Measurements from ENCODE around the gene LCE2C.
"Not testable (repeated sequence)": the region's sequence is repeated elsewhere in the genome, so short reads cannot be mapped to it uniquely, and the experiment has no call there.

DNA sequence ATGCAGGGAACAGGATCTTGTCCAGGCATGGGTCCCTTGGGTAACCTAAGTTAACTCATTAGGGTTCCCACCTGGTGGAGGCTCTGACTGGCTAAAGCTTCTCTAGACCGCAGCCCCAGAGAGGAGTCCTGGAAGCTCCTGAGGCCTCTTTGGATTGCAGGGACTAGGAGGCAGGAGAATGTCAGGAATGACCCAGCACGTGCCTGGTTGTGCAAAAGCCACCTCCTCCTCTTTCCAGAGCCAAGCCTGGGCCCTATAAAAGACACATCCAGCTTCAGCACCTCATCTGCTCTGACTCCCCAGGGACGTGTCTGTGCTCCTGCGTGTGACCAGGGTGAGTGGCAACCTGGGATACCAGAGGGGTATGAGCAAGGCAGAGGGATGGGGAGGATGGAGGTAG is 10.7 kb downstream of the LCE2C start, which contains the start of gene LCE2B:
- TF ChIP-seq YY1 (IDR thresholded peaks at IDR 0.05; ENCODE audit: insufficient read depth, insufficient read length); ZNF274 (IDR thresholded peaks at IDR 0.05; ENCODE audit: low read depth, low read length): not testable (repeated sequence)

Data from NT2/D1 (cell line).